ENCODE results near the gene MTFR2. TPM values are rescaled to one million over a fixed set of nuclear protein-coding genes. Genes with fewer than 3 reads are reported as not detected.

The MTFR2 gene
- total RNA-seq, 1 experiment from 2014 or later, result 4.5 TPM

- no peak for DNase-seq (ENCODE audit: low spot score)
These were observed 65.4 kb downstream of the MTFR2 start for GRCh38 chr6:136184738-136185137.

- no peak for DNase-seq (ENCODE audit: low spot score)
These were observed 68.2 kb downstream of the MTFR2 start for GRCh38 chr6:136181861-136182260.

GRCh38 chr6:136181512-136181833, 68.6 kb downstream of the MTFR2 start:
- DNase-seq (ENCODE audit: low spot score), result no peak

Other genes starting within 250 kb of the MTFR2 start
- gene BCLAF1, start 39.5 kb upstream of the MTFR2 start, total RNA-seq (2014; rRNA removed; shearing (Covaris generic)), result 70.0 and 71.3 TPM in 2 replicates

Measured in H4 (cell line).